HepG2 (cell line): ENCODE results near the gene LMTK2. TPM values are rescaled to one million over a fixed set of nuclear protein-coding genes. Genes with fewer than 3 reads are reported as not detected.

Experiments
- ATAC-seq: fragments of 200-7000 bp; cut with Tn5 transposase; 3 replicates; pipeline ENCODE4 v1.9.1; 2020; ENCODE audit warnings: mild to moderate bottlenecking, moderate library complexity
- BruUV-seq: library from RNA; stranded (reverse); fragments of 400-500 nt; replicated peaks from 2 replicates; lab custom pipeline; 2021; lab: Mats Ljungman, UMichigan
- CTCF ChIA-PET: fragments of 300-600 bp; formaldehyde crosslinking; extraction: SDS; loops from one replicate; lab custom pipeline; 2021; ENCODE audit warnings: low total read pairs, inconsistent platforms, low intra/inter-chr PET ratio; lab: Yijun Ruan, JAX
- POLR2A ChIA-PET: fragments of 350-600 bp; sonication (Branson Sonifier 250); formaldehyde crosslinking; loops from one replicate; lab custom pipeline; 2020; ENCODE audit warnings: antibody characterized with exemption, inconsistent platforms; lab: Yijun Ruan, JAX
- DNase-seq: peaks from one replicate; pipeline ENCODE4 v3.0.0-alpha.2; 2015; ENCODE audit warnings: low spot score
- FAIRE-seq: peaks from 3 replicates; lab custom pipeline; 2011; peaks lifted over from hg19 to GRCh38; lab: Jason Lieb, UNC
- H2AFZ ChIP-seq: one replicate; pipeline ENCODE4 v1.6.1; 2011; ENCODE audit warnings: low read length, inconsistent platforms
- H3K27ac ChIP-seq: fragments of 300-600 bp; 3 replicates; pipeline ENCODE4 v1.8.0; 2011; ENCODE audit warnings: mixed run types, mild to moderate bottlenecking, mixed read lengths, low read length, inconsistent platforms; ENCODE audit not compliant: insufficient read depth; ENCODE audit errors: extremely low read length
- H3K27me3 ChIP-seq, 2 experiments: fragments of 200-600 bp in 1 of 2; 2 replicates in 1 of 2; 3 replicates in 1 of 2; pipeline versions ENCODE4 v1.6.0 to v1.8.0; 2011; ENCODE audit warnings: low read length in 2 of 2, mild to moderate bottlenecking in 2 of 2, moderate library complexity in 2 of 2, inconsistent platforms in 1 of 2; ENCODE audit not compliant: insufficient read depth in 2 of 2, control insufficient read depth in 1 of 2
- H3K36me3 ChIP-seq, 2 experiments: fragments of 200-600 bp in 1 of 2; replicated peaks in 1 of 2; 2 replicates in 1 of 2; 3 replicates in 1 of 2; pipeline versions ENCODE4 v1.5.1 to v1.8.0; 2011; ENCODE audit warnings: low read length in 2 of 2, inconsistent platforms in 1 of 2; ENCODE audit not compliant: insufficient read depth in 2 of 2, control insufficient read depth in 1 of 2
- H3K4me1 ChIP-seq: 2 replicates; pipeline ENCODE4 v1.5.1; 2012; ENCODE audit warnings: low read length, inconsistent platforms; ENCODE audit not compliant: insufficient read depth
- H3K4me2 ChIP-seq: 2 replicates; pipeline ENCODE4 v1.6.0; 2011; ENCODE audit warnings: low read depth, low read length, inconsistent platforms
- H3K4me3 ChIP-seq, 3 experiments: fragments of 200-600 bp in 1 of 3; sonication (generic), shearing (Covaris generic) in 1 of 3; replicated peaks in 1 of 3; 2 replicates each; pipeline ENCODE4 v1.5.1; 2011 to 2016; ENCODE audit warnings: low read length in 3 of 3, inconsistent platforms in 2 of 3, low read depth in 2 of 3, mild to moderate bottlenecking in 2 of 3, control low read depth in 1 of 3, mixed read lengths in 1 of 3; ENCODE audit not compliant: insufficient read depth in 1 of 3
- H3K79me2 ChIP-seq: one replicate; pipeline ENCODE4 v1.6.1; 2011; ENCODE audit warnings: low read length, inconsistent platforms; ENCODE audit not compliant: insufficient read depth
- H3K9ac ChIP-seq: 2 replicates; pipeline ENCODE4 v1.6.0; 2011; ENCODE audit warnings: mild to moderate bottlenecking, low read depth, low read length, inconsistent platforms; ENCODE audit not compliant: insufficient read depth
- H3K9me3 ChIP-seq: 2 replicates; pipeline ENCODE4 v1.5.1; 2012; ENCODE audit warnings: mild to moderate bottlenecking, low read length
- H4K20me1 ChIP-seq: 2 replicates; pipeline ENCODE4 v1.6.0; 2011; ENCODE audit warnings: inconsistent platforms, mild to moderate bottlenecking, low read length, moderate library complexity; ENCODE audit not compliant: insufficient read depth
- AKAP8 ChIP-seq: sonication (generic); formaldehyde crosslinking; IDR thresholded peaks from 2 replicates; pipeline ENCODE4 v1.5.1; 2020; ENCODE audit warnings: mild to moderate bottlenecking, missing genetic modification reagents
- BORCS8-MEF2B ChIP-seq: sonication (generic); formaldehyde crosslinking; IDR thresholded peaks from 2 replicates; pipeline ENCODE4 v1.8.0; 2022; ENCODE audit warnings: mild to moderate bottlenecking, missing genetic modification reagents
- FOXM1 ChIP-seq: sonication (generic); formaldehyde crosslinking; IDR thresholded peaks from 2 replicates; pipeline ENCODE4 v1.5.0; 2020; ENCODE audit warnings: missing genetic modification reagents
- HNRNPK ChIP-seq: fragments of 200-400 bp; formaldehyde crosslinking; IDR thresholded peaks from 2 replicates; pipeline ENCODE4 v1.6.1; 2018; ENCODE audit warnings: low read length, low read depth, moderate library complexity, mild to moderate bottlenecking; ENCODE audit not compliant: poor library complexity, severe bottlenecking
- KLF13 ChIP-seq: sonication (generic); formaldehyde crosslinking; IDR thresholded peaks from 2 replicates; pipeline ENCODE4 v1.4.0; 2020; ENCODE audit warnings: mild to moderate bottlenecking, missing genetic modification reagents
- MED8 ChIP-seq: sonication (generic); formaldehyde crosslinking; IDR thresholded peaks from 2 replicates; pipeline ENCODE4 v1.8.1; 2023; ENCODE audit warnings: mild to moderate bottlenecking, missing genetic modification reagents; ENCODE audit not compliant: insufficient replicate concordance
- RARG ChIP-seq: sonication (generic); formaldehyde crosslinking; IDR thresholded peaks from 2 replicates; pipeline ENCODE4 v1.4.0; 2020; ENCODE audit warnings: low read depth, mild to moderate bottlenecking, missing genetic modification reagents
- RCOR2 ChIP-seq: IDR thresholded peaks from 2 replicates; pipeline ENCODE4 v1.6.1; 2016; ENCODE audit warnings: missing biosample characterization, missing genetic modification reagents
- ZMYM4 ChIP-seq: sonication (generic); formaldehyde crosslinking; IDR thresholded peaks from 2 replicates; pipeline ENCODE4 v1.8.1; 2023; ENCODE audit warnings: mild to moderate bottlenecking, missing genetic modification reagents
- ZNF317 ChIP-seq: sonication (generic); formaldehyde crosslinking; IDR thresholded peaks from 2 replicates; pipeline ENCODE4 v1.5.0; 2020; ENCODE audit warnings: mild to moderate bottlenecking, missing genetic modification reagents
- ZNF383 ChIP-seq: sonication (generic); formaldehyde crosslinking; IDR thresholded peaks from 2 replicates; pipeline ENCODE4 v1.4.0; 2020; ENCODE audit warnings: missing genetic modification reagents, mild to moderate bottlenecking, borderline replicate concordance
- ZNF563 ChIP-seq: sonication (generic); formaldehyde crosslinking; IDR thresholded peaks from 2 replicates; pipeline ENCODE4 v1.8.0; 2022; ENCODE audit warnings: mild to moderate bottlenecking, moderate library complexity, missing genetic modification reagents
- ZNF788 ChIP-seq: sonication (generic); formaldehyde crosslinking; IDR thresholded peaks from 2 replicates; pipeline ENCODE4 v1.5.0; 2020; ENCODE audit warnings: mild to moderate bottlenecking, missing genetic modification reagents, borderline replicate concordance
- WGBS: methylation state at CpG from one replicate; pipeline ENCODE4 v1.1.6; 2017; ENCODE audit warnings: low lambda C conversion rate; 5-methylcytosine and 5-hydroxymethylcytosine counted together
- in situ Hi-C: cut with HindIII; loops from 2 replicates; pipeline ENCODE4 v1.10.0; 2017; ENCODE audit warnings: low pct_unique_long_range_greater_than_20kb; ENCODE audit not compliant: extremely low pct_ligation_motif_present
- intact Hi-C: fragments of 100-400 bp; cut with micrococcal nuclease; formaldehyde crosslinking; loops from one replicate; pipeline ENCODE4 v1.10.0; 2022; ENCODE audit not compliant: unreplicated experiment
- polyA plus RNA-seq, 8 experiments: library from polyadenylated mRNA; depleted of rRNA in 3 of 8; stranded (reverse) in 7 of 8; unstranded in 1 of 8; fragments of >200 nt; fragmentation: Illumina TruSeq in 4 of 8; extraction: Trizol in 4 of 8; gene quantifications; 2 replicates each; pipeline versions ENCODE4 v1.2.1 to v1.2.3, GENCODE V29; 2011 to 2016; ENCODE audit warnings: low read depth in 4 of 8, missing spikeins in 1 of 8, mixed read lengths in 1 of 8; ENCODE audit not compliant: insufficient read depth in 1 of 8
- total RNA-seq, 5 experiments: library from RNA; depleted of rRNA; stranded (reverse); fragments of >200 nt; fragmentation: Illumina TruSeq; extraction: Trizol; gene quantifications; 2 replicates each; pipeline ENCODE4 v1.2.3, GENCODE V29; 2016; ENCODE audit warnings: low read depth in 1 of 5

LMTK2 gene
- total and polyA plus RNA-seq, 2 of the 13 experiments (the other 11 are each of a cell fraction or from before 2014, with no cell fraction given), result 9.5 to 11.7 TPM

DNA sequence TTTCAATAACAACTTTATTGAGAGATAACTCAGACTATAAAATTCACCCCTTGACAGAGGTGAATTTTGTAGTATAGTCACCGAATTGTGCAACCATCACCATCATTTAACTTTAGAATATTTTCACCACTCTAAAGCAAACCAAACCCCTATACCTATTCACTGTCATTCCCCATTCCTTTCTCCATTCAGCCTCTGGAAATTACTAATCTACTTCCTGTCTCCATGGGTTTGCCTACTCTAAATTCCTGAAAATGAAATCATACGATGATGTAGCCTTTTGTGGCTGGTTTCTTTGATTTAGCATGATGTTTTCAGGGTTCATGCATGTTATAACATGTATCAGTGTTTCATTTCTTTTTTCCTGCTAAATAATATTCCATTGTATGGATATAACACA is 15.6 kb upstream of the LMTK2 start:
- DNase-seq (no peak), ATAC-seq (no peak), FAIRE-seq (no peak)
- no peaks in the 10 kb centered on the region for H3K27me3 ChIP-seq
- no TSS peak for BruUV-seq
- in situ Hi-C loops (no loop called here), intact Hi-C loops (loop anchor here (1.0 kb wide), 1 partner anchor 22 kb away; no protein-coding TSS in a partner anchor)
- H3K4me2 ChIP-seq, result no peak overlapping the region
- ChIA-PET POLR2A (no interaction called here), CTCF (no interaction called here)
- TF ChIP-seq RARG (CRISPR knock-in tag), result no peak
- no peak for TF ChIP-seq AKAP8
- TF ChIP-seq KLF13 (CRISPR knock-in tag), result no peak
- no peak for TF ChIP-seq ZNF788 (CRISPR knock-in tag)
- TF ChIP-seq BORCS8-MEF2B, result no peak
- no peak for TF ChIP-seq ZNF317 (CRISPR knock-in tag)
- TF ChIP-seq ZMYM4 (CRISPR knock-in tag), result no peak
- no peak for TF ChIP-seq MED8 (CRISPR knock-in tag)
- TF ChIP-seq HNRNPK, result no peak
- TF ChIP-seq RCOR2 (CRISPR knock-in tag), result no peak
- no peak for TF ChIP-seq ZNF563 (CRISPR knock-in tag)
- TF ChIP-seq FOXM1 (CRISPR knock-in tag), result no peak
- TF ChIP-seq ZNF383 (CRISPR knock-in tag), result no peak
- H4K20me1 ChIP-seq, result no peaks in the 10 kb centered on the region
- H3K9me3 ChIP-seq, result no peaks in the 10 kb centered on the region
- no peaks in the 10 kb centered on the region for H3K36me3 ChIP-seq
- no peaks in the 10 kb centered on the region for H3K79me2 ChIP-seq
- no peak overlapping the region for H3K27ac ChIP-seq
- WGBS, result 30% methylated on average over 2 of the region's 2 CpGs
- no peak overlapping the region for H2AFZ ChIP-seq
- H3K4me3 ChIP-seq, result no peak overlapping the region
- H3K4me1 ChIP-seq, result peaks cover 4% of the 10 kb centered on the region
- no peak overlapping the region for H3K9ac ChIP-seq
